ENCODE results near the gene FCHSD1.

GRCh38 chr5:141596867-141597266 lies 54.4 kb downstream of the FCHSD1 start:
- TF ChIP-seq MAX (IDR thresholded peaks at IDR 0.05; ENCODE audit: low read depth) (no peak), CTCF (IDR thresholded peaks at IDR 0.05) (no peak), RAD21 (IDR thresholded peaks at IDR 0.05; ENCODE audit: low read length) (no peak), JUND (IDR thresholded peaks at IDR 0.05) (no peak)
